GM12878 (cell line): Measurements from ENCODE around the gene MYOC. TPM values are rescaled to one million over a fixed set of nuclear protein-coding genes. Genes with fewer than 3 reads are reported as not detected.

Source experiments
- ATAC-seq: fragments of 200-7000 bp; cut with Tn5 transposase; 3 replicates; pipeline ENCODE4 v1.9.1; 2020; ENCODE audit warnings: mild to moderate bottlenecking, moderate library complexity
- BruUV-seq: library from RNA; stranded (reverse); fragments of 400-500 nt; replicated peaks from 2 replicates; lab custom pipeline; 2021; lab: Mats Ljungman, UMichigan
- CTCF ChIA-PET: fragments of 300-600 bp; sonication (Branson Sonifier 250); formaldehyde crosslinking; extraction: SDS; loops from one replicate; lab custom pipeline; 2021; ENCODE audit warnings: inconsistent platforms; lab: Yijun Ruan, JAX
- POLR2A ChIA-PET: fragments of 350-600 bp; formaldehyde crosslinking; extraction: SDS; loops from one replicate; lab custom pipeline; 2021; ENCODE audit warnings: inconsistent platforms; lab: Charles Lee
- RAD21 ChIA-PET: fragments of 300-600 bp; sonication (Branson Sonifier 250); formaldehyde crosslinking; loops from one replicate; lab custom pipeline; 2023; ENCODE audit warnings: antibody characterized with exemption; ENCODE audit not compliant: unreplicated experiment; lab: Charles Lee
- SMC1A ChIA-PET: fragments of 300-600 bp; sonication (Branson Sonifier 250); formaldehyde crosslinking; loops from one replicate; lab custom pipeline; 2023; ENCODE audit not compliant: unreplicated experiment, uncharacterized antibody; lab: Charles Lee
- DNase-seq: peaks from one replicate; pipeline ENCODE4 v3.0.0-alpha.2; 2011; ENCODE audit warnings: low read depth, low spot score
- FAIRE-seq: peaks from 3 replicates; lab custom pipeline; 2011; peaks lifted over from hg19 to GRCh38; lab: Jason Lieb, UNC
- H2AFZ ChIP-seq: 2 replicates; pipeline ENCODE4 v1.6.0; 2011; ENCODE audit warnings: low read depth, low read length, control low read depth; ENCODE audit not compliant: control insufficient read depth
- H3K27ac ChIP-seq: 2 replicates; pipeline ENCODE4 v1.5.1; 2011; ENCODE audit warnings: control low read depth; ENCODE audit not compliant: control insufficient read depth, insufficient read depth
- H3K27me3 ChIP-seq, 2 experiments: replicated peaks in 1 of 2; 2 replicates each; pipeline versions ENCODE4 v1.6.0 to v1.6.1; 2011; ENCODE audit warnings: low read length in 1 of 2; ENCODE audit not compliant: control insufficient read depth in 2 of 2, insufficient read depth in 2 of 2
- H3K36me3 ChIP-seq, 2 experiments: 2 replicates each; pipeline ENCODE4 v1.5.1; 2011; ENCODE audit warnings: low read length in 1 of 2; ENCODE audit not compliant: control insufficient read depth in 2 of 2, insufficient read depth in 2 of 2
- H3K4me1 ChIP-seq: 2 replicates; pipeline ENCODE4 v1.6.1; 2011; ENCODE audit warnings: mild to moderate bottlenecking, low read length, moderate library complexity, mixed read lengths; ENCODE audit not compliant: control insufficient read depth, insufficient read depth
- H3K4me2 ChIP-seq: 2 replicates; pipeline ENCODE4 v1.6.0; 2011; ENCODE audit warnings: control low read depth; ENCODE audit not compliant: control insufficient read depth, insufficient read depth
- H3K4me3 ChIP-seq: fragments of 200-600 bp; sonication (generic); 2 replicates; pipeline ENCODE4 v1.5.1; 2016
- H3K79me2 ChIP-seq: 2 replicates; pipeline ENCODE4 v1.6.0; 2011; ENCODE audit warnings: low read length; ENCODE audit not compliant: control insufficient read depth, insufficient read depth
- H3K9ac ChIP-seq: 2 replicates; pipeline ENCODE4 v1.8.0; 2011; ENCODE audit warnings: low read length, control low read depth, mixed read lengths; ENCODE audit not compliant: control insufficient read depth, insufficient read depth
- H3K9me3 ChIP-seq: replicated peaks from 3 replicates; pipeline ENCODE4 v1.5.1; 2011; ENCODE audit warnings: mild to moderate bottlenecking, low read length; ENCODE audit not compliant: control insufficient read depth, insufficient read depth
- H4K20me1 ChIP-seq: 2 replicates; pipeline ENCODE4 v1.6.0; 2011; ENCODE audit not compliant: control insufficient read depth, insufficient read depth
- BHLHE40 ChIP-seq, 2 experiments: fragments of 450-650 bp in 1 of 2; IDR thresholded peaks; 2 replicates each; pipeline ENCODE4 v1.6.1; 2011 to 2017; ENCODE audit warnings: low read depth in 2 of 2, borderline replicate concordance in 1 of 2, improper control_type of control experiment in 1 of 2, low read length in 1 of 2, mild to moderate bottlenecking in 1 of 2
- HCFC1 ChIP-seq: fragments of 150-350 bp; IDR thresholded peaks from 2 replicates; pipeline ENCODE4 v1.6.1; 2014; ENCODE audit warnings: low read length
- HDGF ChIP-seq: fragments of 450-650 bp; IDR thresholded peaks from 2 replicates; pipeline ENCODE4 v1.6.1; 2016; ENCODE audit warnings: antibody characterized with exemption
- LARP7 ChIP-seq: fragments of 450-650 bp; IDR thresholded peaks from 2 replicates; pipeline ENCODE4 v1.6.1; 2017; ENCODE audit warnings: mild to moderate bottlenecking
- NFXL1 ChIP-seq: fragments of 450-650 bp; IDR thresholded peaks from 2 replicates; pipeline ENCODE4 v1.6.1; 2017; ENCODE audit warnings: antibody characterized with exemption, mild to moderate bottlenecking, borderline replicate concordance
- NFYB ChIP-seq: IDR thresholded peaks from 2 replicates; pipeline ENCODE4 v1.6.1; 2011; ENCODE audit warnings: low read depth, mild to moderate bottlenecking, low read length, improper control_type of control experiment, moderate library complexity; ENCODE audit not compliant: insufficient read depth
- RELA ChIP-seq: fragments of 450-650 bp; IDR thresholded peaks from 2 replicates; pipeline ENCODE4 v1.8.0; 2014; ENCODE audit warnings: borderline replicate concordance; ENCODE audit not compliant: partially characterized antibody
- RFX5 ChIP-seq: IDR thresholded peaks from 2 replicates; pipeline ENCODE4 v1.6.1; 2011; ENCODE audit warnings: low read depth, low read length, improper control_type of control experiment
- TBL1XR1 ChIP-seq: IDR thresholded peaks from 2 replicates; pipeline ENCODE4 v1.6.1; 2012; ENCODE audit warnings: low read depth, low read length, improper control_type of control experiment
- WGBS: methylation state at CpG from one replicate; pipeline ENCODE4 v1.1.6; 2016; ENCODE audit warnings: low lambda C conversion rate; ENCODE audit not compliant: insufficient replicate concordance, insufficient coverage; ENCODE audit errors: missing lambda C conversion rate; 5-methylcytosine and 5-hydroxymethylcytosine counted together
- in situ Hi-C: fragments of 300-500 bp; cut with MboI; formaldehyde crosslinking; loops from 9 replicates; pipeline ENCODE4 v1.14.3; 2018; ENCODE audit warnings: mixed read lengths
- intact Hi-C: fragments of 100-400 bp; cut with micrococcal nuclease; formaldehyde crosslinking; loops from one replicate; pipeline ENCODE4 v1.14.2; 2022; ENCODE audit not compliant: unreplicated experiment
- polyA plus RNA-seq, 11 experiments: library from polyadenylated mRNA; depleted of rRNA in 4 of 11; unstranded in 6 of 11; stranded (reverse) in 5 of 11; fragments of >200 nt; fragmentation: Nextera tagmentation in 4 of 11; fragmentation: Illumina TruSeq in 1 of 11; extraction: Ambion mirVana in 4 of 11; extraction: Trizol in 1 of 11; gene quantifications; 1 replicate in 1 of 11; 2 replicates in 10 of 11; pipeline versions ENCODE4 v1.2.1 to v1.2.3, GENCODE V29; 2011 to 2016; ENCODE audit warnings: inconsistent platforms in 2 of 11, missing spikeins in 2 of 11, low read depth in 1 of 11
- total RNA-seq, 4 experiments: library from RNA; depleted of rRNA in 3 of 4; stranded (reverse); fragments of >200 nt in 3 of 4; fragmentation: Illumina TruSeq in 1 of 4; extraction: Trizol in 1 of 4; gene quantifications; 2 replicates each; pipeline versions ENCODE4 v1.2.1 to v1.2.3, GENCODE V29; 2013 to 2021
- TF ChIP-seq, protein P1 (sequence below): fragments of 450-650 bp; IDR thresholded peaks from 2 replicates; pipeline ENCODE4 v1.6.1; 2017; ENCODE audit warnings: borderline replicate concordance
- TF ChIP-seq, protein P2 (sequence below): IDR thresholded peaks from 2 replicates; pipeline ENCODE4 v1.6.1; 2012; ENCODE audit warnings: improper control_type of control experiment, low read depth, low read length; ENCODE audit not compliant: insufficient replicate concordance

Gene MYOC
- total and polyA plus RNA-seq, 10 of the 15 experiments (the other 5 are each of a cell fraction or from before 2014, with no cell fraction given) = not detected

DNA sequence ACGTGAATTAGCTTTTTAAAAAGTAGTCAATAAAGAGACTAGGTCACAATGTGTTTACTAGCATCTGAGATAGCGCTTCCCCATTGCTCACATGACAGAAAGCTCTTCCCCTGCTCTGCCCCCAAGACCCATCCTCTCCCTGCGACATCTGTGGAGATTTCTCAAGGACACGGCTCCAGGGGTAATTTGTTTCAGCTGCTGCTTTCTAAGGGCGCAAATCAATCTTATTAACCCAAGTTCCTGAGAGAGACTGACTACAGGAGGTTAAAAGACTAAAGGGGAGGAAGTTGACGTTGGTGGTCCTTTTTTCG lies 30.4 kb downstream of the MYOC start, which contains the start of gene MYOCOS:
Gene MYOCOS, plus strand, starts transcription at position 92 of the 311 bp plus-strand sequence. CDS start 1,641 bp downstream, outside the sequence.
- Histone ChIP-seq H4K20me1 (no peaks in the 10 kb centered on the region), H3K9ac (no peak within 1 kb of the TSS), H3K9me3 (no peaks in the 10 kb centered on the region), H3K27ac (no peak within 1 kb of the TSS), H2AFZ (no peak within 1 kb of the TSS), H3K27me3 (no peaks in the 10 kb centered on the region), H3K79me2 (no peaks in the 10 kb centered on the region), H3K4me3 (no peak within 1 kb of the TSS), H3K36me3 (no peaks in the 10 kb centered on the region), H3K4me2 (no peak within 1 kb of the TSS), H3K4me1 (peaks cover 6% of the 10 kb centered on the region; the same call in 1 of the 2 replicates)
- ChIA-PET RAD21 (interaction anchor here (0.6 to 2.0 kb wide), 6 partner anchors 12 to 28 kb away, joined by 3 to 9 read pairs (median 3); no protein-coding TSS in a partner anchor), SMC1A (interaction anchor here (0.7 to 10.2 kb wide), 12 partner anchors 11 to 363 kb away, joined by 3 to 78 read pairs (median 4); no protein-coding TSS in a partner anchor), POLR2A (interaction anchor here (0.6 to 4.3 kb wide), 6 partner anchors 11 to 25 kb away, joined by 3 to 13 read pairs (median 4); no protein-coding TSS in a partner anchor), CTCF (interaction anchor here (1.1 to 5.9 kb wide), 3 partner anchors 16 to 137 kb away, joined by 3 to 38 read pairs (median 15); partner anchors contain the start of gene PRRC2C)
- FAIRE-seq (no peak), DNase-seq (no peak), ATAC-seq (no peak)
- in situ Hi-C loops (no loop called here), intact Hi-C loops (no loop called here)
- BruUV-seq = no TSS peak
- TF ChIP-seq HCFC1 = no peak
- no peak for TF ChIP-seq HDGF
- TF ChIP-seq NFXL1 = no peak
- no peak for TF ChIP-seq TBL1XR1
- no peak for TF ChIP-seq RELA
- TF ChIP-seq, protein P1, sequence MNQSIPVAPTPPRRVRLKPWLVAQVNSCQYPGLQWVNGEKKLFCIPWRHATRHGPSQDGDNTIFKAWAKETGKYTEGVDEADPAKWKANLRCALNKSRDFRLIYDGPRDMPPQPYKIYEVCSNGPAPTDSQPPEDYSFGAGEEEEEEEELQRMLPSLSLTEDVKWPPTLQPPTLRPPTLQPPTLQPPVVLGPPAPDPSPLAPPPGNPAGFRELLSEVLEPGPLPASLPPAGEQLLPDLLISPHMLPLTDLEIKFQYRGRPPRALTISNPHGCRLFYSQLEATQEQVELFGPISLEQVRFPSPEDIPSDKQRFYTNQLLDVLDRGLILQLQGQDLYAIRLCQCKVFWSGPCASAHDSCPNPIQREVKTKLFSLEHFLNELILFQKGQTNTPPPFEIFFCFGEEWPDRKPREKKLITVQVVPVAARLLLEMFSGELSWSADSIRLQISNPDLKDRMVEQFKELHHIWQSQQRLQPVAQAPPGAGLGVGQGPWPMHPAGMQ = no peak
- TF ChIP-seq RFX5 = no peak
- no peak for TF ChIP-seq NFYB
- TF ChIP-seq LARP7 = no peak
- TF ChIP-seq, protein P2, sequence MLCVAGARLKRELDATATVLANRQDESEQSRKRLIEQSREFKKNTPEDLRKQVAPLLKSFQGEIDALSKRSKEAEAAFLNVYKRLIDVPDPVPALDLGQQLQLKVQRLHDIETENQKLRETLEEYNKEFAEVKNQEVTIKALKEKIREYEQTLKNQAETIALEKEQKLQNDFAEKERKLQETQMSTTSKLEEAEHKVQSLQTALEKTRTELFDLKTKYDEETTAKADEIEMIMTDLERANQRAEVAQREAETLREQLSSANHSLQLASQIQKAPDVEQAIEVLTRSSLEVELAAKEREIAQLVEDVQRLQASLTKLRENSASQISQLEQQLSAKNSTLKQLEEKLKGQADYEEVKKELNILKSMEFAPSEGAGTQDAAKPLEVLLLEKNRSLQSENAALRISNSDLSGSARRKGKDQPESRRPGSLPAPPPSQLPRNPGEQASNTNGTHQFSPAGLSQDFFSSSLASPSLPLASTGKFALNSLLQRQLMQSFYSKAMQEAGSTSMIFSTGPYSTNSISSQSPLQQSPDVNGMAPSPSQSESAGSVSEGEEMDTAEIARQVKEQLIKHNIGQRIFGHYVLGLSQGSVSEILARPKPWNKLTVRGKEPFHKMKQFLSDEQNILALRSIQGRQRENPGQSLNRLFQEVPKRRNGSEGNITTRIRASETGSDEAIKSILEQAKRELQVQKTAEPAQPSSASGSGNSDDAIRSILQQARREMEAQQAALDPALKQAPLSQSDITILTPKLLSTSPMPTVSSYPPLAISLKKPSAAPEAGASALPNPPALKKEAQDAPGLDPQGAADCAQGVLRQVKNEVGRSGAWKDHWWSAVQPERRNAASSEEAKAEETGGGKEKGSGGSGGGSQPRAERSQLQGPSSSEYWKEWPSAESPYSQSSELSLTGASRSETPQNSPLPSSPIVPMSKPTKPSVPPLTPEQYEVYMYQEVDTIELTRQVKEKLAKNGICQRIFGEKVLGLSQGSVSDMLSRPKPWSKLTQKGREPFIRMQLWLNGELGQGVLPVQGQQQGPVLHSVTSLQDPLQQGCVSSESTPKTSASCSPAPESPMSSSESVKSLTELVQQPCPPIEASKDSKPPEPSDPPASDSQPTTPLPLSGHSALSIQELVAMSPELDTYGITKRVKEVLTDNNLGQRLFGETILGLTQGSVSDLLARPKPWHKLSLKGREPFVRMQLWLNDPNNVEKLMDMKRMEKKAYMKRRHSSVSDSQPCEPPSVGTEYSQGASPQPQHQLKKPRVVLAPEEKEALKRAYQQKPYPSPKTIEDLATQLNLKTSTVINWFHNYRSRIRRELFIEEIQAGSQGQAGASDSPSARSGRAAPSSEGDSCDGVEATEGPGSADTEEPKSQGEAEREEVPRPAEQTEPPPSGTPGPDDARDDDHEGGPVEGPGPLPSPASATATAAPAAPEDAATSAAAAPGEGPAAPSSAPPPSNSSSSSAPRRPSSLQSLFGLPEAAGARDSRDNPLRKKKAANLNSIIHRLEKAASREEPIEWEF = no peak
- TF ChIP-seq BHLHE40 (IDR thresholded peaks at IDR 0.05; ENCODE audit: borderline replicate concordance in 1 of 2, low read depth in 2 of 2, low read length in 1 of 2) = no peak
- 69% methylated on average over 7 of the region's 7 CpGs for WGBS
